Neural cell (in vitro differentiated cells): ENCODE results near the gene KDM2A. TPM values are rescaled to one million over a fixed set of nuclear protein-coding genes. Genes with fewer than 3 reads are reported as not detected.

Experiments
- H2AFZ ChIP-seq: fragments of 200-600, 300-800 bp; sonication (generic), shearing (Covaris generic); 2 replicates; pipeline ENCODE4 v1.6.0; 2014; ENCODE audit warnings: low read depth, mild to moderate bottlenecking, antibody characterized with exemption, low read length, moderate library complexity
- H3F3A ChIP-seq: fragments of 200-600 bp; shearing (Covaris generic); 2 replicates; pipeline ENCODE4 v1.6.1; 2016; ENCODE audit warnings: mild to moderate bottlenecking, moderate library complexity, mixed read lengths, antibody characterized with exemption, low read length; ENCODE audit not compliant: insufficient read depth, poor library complexity, severe bottlenecking
- H3K27ac ChIP-seq: fragments of 200-600, 300-800 bp; sonication (generic), shearing (Covaris generic); 2 replicates; pipeline ENCODE4 v1.5.1; 2014; ENCODE audit warnings: mild to moderate bottlenecking, low read length, moderate library complexity
- H3K27me3 ChIP-seq: fragments of 300-800, 200-600 bp; sonication (generic), shearing (Covaris generic); 2 replicates; pipeline ENCODE4 v1.6.0; 2014; ENCODE audit warnings: mild to moderate bottlenecking, low read depth, low read length, moderate library complexity; ENCODE audit not compliant: insufficient read depth
- H3K36me3 ChIP-seq: fragments of 300-800, 200-600 bp; sonication (generic), shearing (Covaris generic); 2 replicates; pipeline ENCODE4 v1.5.1; 2014; ENCODE audit warnings: mild to moderate bottlenecking, antibody characterized with exemption, low read length, moderate library complexity; ENCODE audit not compliant: insufficient read depth
- H3K4me2 ChIP-seq: fragments of 300-800, 200-600 bp; sonication (generic), shearing (Covaris generic); 2 replicates; pipeline ENCODE4 v1.6.0; 2014; ENCODE audit warnings: mild to moderate bottlenecking, low read length
- H3K4me3 ChIP-seq: fragments of 300-800, 200-600 bp; sonication (generic), shearing (Covaris generic); 2 replicates; pipeline ENCODE4 v1.5.1; 2014; ENCODE audit warnings: mild to moderate bottlenecking, low read length, moderate library complexity
- H3K79me2 ChIP-seq: fragments of 200-600 bp; shearing (Covaris generic); replicated peaks from 2 replicates; pipeline ENCODE4 v1.6.0; 2014; ENCODE audit warnings: mild to moderate bottlenecking, low read length, moderate library complexity; ENCODE audit not compliant: insufficient read depth
- H3K9ac ChIP-seq: fragments of 300-800, 200-600 bp; sonication (generic), shearing (Covaris generic); 2 replicates; pipeline ENCODE4 v1.6.1; 2016; ENCODE audit warnings: mild to moderate bottlenecking, low read length, mixed read lengths
- H3K9me2 ChIP-seq: fragments of 200-600 bp; shearing (Covaris generic); 2 replicates; pipeline ENCODE4 v1.6.1; 2016; ENCODE audit warnings: mild to moderate bottlenecking, low read length, mixed read lengths; ENCODE audit not compliant: insufficient read depth
- H3K9me3 ChIP-seq: fragments of 200-600, 300-800 bp; sonication (generic), shearing (Covaris generic); 2 replicates; pipeline ENCODE4 v1.6.1; 2016; ENCODE audit warnings: mild to moderate bottlenecking, mixed run types, low read length, moderate library complexity, mixed read lengths
- H4K20me1 ChIP-seq: fragments of 200-600 bp; shearing (Covaris generic); 2 replicates; pipeline ENCODE4 v1.6.1; 2016; ENCODE audit warnings: mild to moderate bottlenecking, mixed run types; ENCODE audit not compliant: insufficient read depth
- EP300 ChIP-seq: fragments of 450-650 bp; conservative IDR thresholded peaks from 2 replicates; pipeline ENCODE4 v1.6.1; 2014; ENCODE audit warnings: antibody characterized with exemption, mild to moderate bottlenecking, moderate library complexity; ENCODE audit not compliant: poor library complexity, severe bottlenecking
- EZH2 ChIP-seq: fragments of 200-600, 300-800 bp; shearing (Covaris generic), sonication (generic); IDR thresholded peaks from 2 replicates; pipeline ENCODE4 v1.6.1; 2014; ENCODE audit warnings: antibody characterized with exemption, low read length, borderline replicate concordance, mild to moderate bottlenecking; ENCODE audit not compliant: insufficient read depth, poor library complexity, severe bottlenecking
- MXI1 ChIP-seq: fragments of 450-650 bp; conservative IDR thresholded peaks from 2 replicates; pipeline ENCODE4 v1.6.1; 2014; ENCODE audit warnings: antibody characterized with exemption, mild to moderate bottlenecking; ENCODE audit not compliant: poor library complexity, severe bottlenecking
- POLR2AphosphoS5 ChIP-seq: IDR thresholded peaks from 2 replicates; pipeline ENCODE4 v1.6.1; 2012
- RAD21 ChIP-seq: fragments of 450-650 bp; conservative IDR thresholded peaks from 2 replicates; pipeline ENCODE4 v1.6.1; 2014; ENCODE audit warnings: antibody characterized with exemption, mild to moderate bottlenecking, moderate library complexity
- REST ChIP-seq: IDR thresholded peaks from 2 replicates; pipeline ENCODE4 v1.6.1; 2012; ENCODE audit warnings: borderline replicate concordance
- SMC3 ChIP-seq: fragments of 450-650 bp; conservative IDR thresholded peaks from 2 replicates; pipeline ENCODE4 v1.6.1; 2014; ENCODE audit warnings: antibody characterized with exemption, mild to moderate bottlenecking, moderate library complexity; ENCODE audit not compliant: poor library complexity
- TAF1 ChIP-seq: IDR thresholded peaks from 2 replicates; pipeline ENCODE4 v1.6.1; 2012; ENCODE audit warnings: low read depth
- polyA plus RNA-seq: library from polyadenylated mRNA; depleted of rRNA; stranded (reverse); fragments of >200 nt; gene quantifications from 2 replicates; pipeline ENCODE4 v1.2.3, GENCODE V29; 2014
- TF ChIP-seq, protein P1 (sequence below): fragments of 450-650 bp; IDR thresholded peaks from 2 replicates; pipeline ENCODE4 v1.5.1; 2014; ENCODE audit warnings: antibody characterized with exemption, mild to moderate bottlenecking, moderate library complexity; ENCODE audit not compliant: poor library complexity, severe bottlenecking

Gene KDM2A
- polyA plus RNA-seq, 1 donor from 2014 or later: 12.4 TPM

GRCh38 chr11:67267188-67268080 lies 148.4 kb downstream of the KDM2A start:
- H2AFZ ChIP-seq: no peak overlapping the region
- no peaks in the 10 kb centered on the region for H4K20me1 ChIP-seq
- no peaks in the 10 kb centered on the region for H3K9me2 ChIP-seq
- H3K9me3 ChIP-seq: no peaks in the 10 kb centered on the region
- H3K36me3 ChIP-seq: no peaks in the 10 kb centered on the region
- H3F3A ChIP-seq: no peaks in the 10 kb centered on the region
- H3K79me2 ChIP-seq: peaks cover 32% of the 10 kb centered on the region
- TF ChIP-seq, protein P1, sequence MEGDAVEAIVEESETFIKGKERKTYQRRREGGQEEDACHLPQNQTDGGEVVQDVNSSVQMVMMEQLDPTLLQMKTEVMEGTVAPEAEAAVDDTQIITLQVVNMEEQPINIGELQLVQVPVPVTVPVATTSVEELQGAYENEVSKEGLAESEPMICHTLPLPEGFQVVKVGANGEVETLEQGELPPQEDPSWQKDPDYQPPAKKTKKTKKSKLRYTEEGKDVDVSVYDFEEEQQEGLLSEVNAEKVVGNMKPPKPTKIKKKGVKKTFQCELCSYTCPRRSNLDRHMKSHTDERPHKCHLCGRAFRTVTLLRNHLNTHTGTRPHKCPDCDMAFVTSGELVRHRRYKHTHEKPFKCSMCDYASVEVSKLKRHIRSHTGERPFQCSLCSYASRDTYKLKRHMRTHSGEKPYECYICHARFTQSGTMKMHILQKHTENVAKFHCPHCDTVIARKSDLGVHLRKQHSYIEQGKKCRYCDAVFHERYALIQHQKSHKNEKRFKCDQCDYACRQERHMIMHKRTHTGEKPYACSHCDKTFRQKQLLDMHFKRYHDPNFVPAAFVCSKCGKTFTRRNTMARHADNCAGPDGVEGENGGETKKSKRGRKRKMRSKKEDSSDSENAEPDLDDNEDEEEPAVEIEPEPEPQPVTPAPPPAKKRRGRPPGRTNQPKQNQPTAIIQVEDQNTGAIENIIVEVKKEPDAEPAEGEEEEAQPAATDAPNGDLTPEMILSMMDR: no peak
- TF ChIP-seq TAF1: no peak
- no peak for TF ChIP-seq REST
- TF ChIP-seq EZH2: no peak
- no peak for TF ChIP-seq MXI1
- no peak for TF ChIP-seq POLR2AphosphoS5
- TF ChIP-seq RAD21: no peak
- TF ChIP-seq EP300: no peak
- no peak for TF ChIP-seq SMC3
- H3K4me2 ChIP-seq: peak overlapping the region; percentile 80
- H3K4me3 ChIP-seq: peak overlapping the region; percentile 93
- peak overlapping the region; percentile 28 for H3K27ac ChIP-seq
- H3K9ac ChIP-seq: peak overlapping the region; percentile 76
- no peaks in the 10 kb centered on the region for H3K27me3 ChIP-seq

DNA sequence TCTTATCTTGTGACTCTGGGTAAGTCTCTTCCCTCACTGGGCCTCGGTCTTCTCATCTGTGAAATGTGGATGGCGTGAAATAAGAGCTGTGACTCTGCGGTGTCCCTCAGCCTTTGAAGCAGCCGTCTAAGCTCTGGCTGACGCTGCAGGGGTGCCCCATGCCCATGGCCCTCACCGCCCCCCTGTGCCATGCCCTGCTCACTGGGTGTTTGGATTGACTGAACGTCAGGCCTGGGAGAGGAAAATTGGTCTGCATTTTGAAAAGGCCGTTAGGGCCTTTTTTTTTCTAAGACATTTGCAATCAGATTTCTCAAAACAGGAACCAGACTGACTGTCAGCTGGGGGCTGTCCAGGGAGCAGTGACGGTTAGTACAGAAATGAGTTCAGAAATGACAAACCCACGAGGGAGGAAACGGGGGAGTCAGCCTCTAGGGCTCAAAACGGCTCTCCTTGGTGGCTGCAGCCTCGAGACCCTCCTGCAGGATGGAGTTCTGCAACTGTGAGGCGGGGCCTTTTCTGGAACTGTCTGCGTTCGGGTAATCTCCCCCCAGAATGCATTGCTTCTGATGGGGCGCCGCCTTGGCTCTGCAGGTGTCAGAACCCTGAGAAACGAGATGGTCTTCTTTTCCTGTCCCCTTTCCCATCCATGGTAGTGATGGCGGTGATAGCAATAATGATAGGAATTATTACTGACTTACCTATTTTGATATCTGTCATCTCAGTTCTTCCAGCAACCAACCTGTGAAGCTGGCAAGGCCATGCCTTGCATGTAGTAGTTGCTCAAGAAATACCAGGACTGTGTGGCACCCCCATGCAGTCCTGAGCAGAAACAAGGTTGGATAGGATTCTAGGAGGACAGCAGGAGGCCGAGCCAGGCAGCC lies 149.3 kb downstream of the KDM2A start:
- Histone ChIP-seq H2AFZ (no peak overlapping the region), H4K20me1 (no peaks in the 10 kb centered on the region), H3F3A (no peaks in the 10 kb centered on the region), H3K4me2 (peak overlapping the region; percentile 80), H3K9ac (no peak overlapping the region), H3K27me3 (no peaks in the 10 kb centered on the region), H3K9me2 (no peaks in the 10 kb centered on the region), H3K36me3 (no peaks in the 10 kb centered on the region), H3K79me2 (peaks cover 39% of the 10 kb centered on the region), H3K27ac (no peak overlapping the region), H3K9me3 (no peaks in the 10 kb centered on the region), H3K4me3 (peak overlapping the region; percentile 93)
- no peak for TF ChIP-seq MXI1
- TF ChIP-seq REST: no peak
- TF ChIP-seq EP300: no peak
- TF ChIP-seq, protein P1: no peak
- TF ChIP-seq EZH2: no peak
